AG09309 (cell line): ENCODE results near the gene PLEKHG2.

Experiments
- DNase-seq: peaks from one replicate; pipeline ENCODE4 v3.0.0-alpha.2; 2010; ENCODE audit warnings: low read depth
- H3K4me3 ChIP-seq: 2 replicates; pipeline ENCODE4 v1.5.1; 2011; ENCODE audit warnings: mild to moderate bottlenecking, low read depth, low read length, moderate library complexity; ENCODE audit not compliant: control insufficient read depth
- TF ChIP-seq, protein P1 (sequence below): IDR thresholded peaks from 2 replicates; pipeline ENCODE4 v1.5.1; 2011; ENCODE audit warnings: mild to moderate bottlenecking, low read depth, low read length, inconsistent platforms; ENCODE audit not compliant: insufficient read depth, control insufficient read depth; ENCODE audit errors: missing control alignments

Gene PLEKHG2

DNA sequence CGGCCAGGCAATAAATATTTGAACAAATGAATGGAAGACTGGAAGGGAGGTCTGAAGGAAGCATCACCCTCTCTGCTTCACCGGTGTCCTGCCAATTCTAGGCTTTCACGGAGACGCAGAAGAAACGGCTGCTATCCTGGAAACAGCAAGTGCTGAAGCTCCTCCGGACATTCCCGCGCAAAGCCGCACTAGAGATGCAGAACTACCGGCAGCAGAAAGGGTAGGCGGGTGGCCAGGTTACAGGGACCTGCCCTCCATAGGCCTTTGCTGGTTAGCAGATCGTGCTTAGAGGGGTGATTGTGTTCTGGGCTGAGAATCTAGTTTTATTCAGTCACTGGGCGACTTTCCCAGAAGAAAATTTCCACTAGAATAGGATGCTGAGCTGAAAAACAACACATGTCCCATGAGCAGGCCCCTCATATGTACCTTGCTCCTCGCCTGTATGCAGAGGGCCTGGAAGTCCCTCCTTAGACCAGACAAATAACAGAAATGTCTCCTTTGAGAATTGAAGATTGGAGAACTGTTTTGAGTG is 32.5 kb upstream of the PLEKHG2 start:
- DNase-seq, result no peak
- TF ChIP-seq, protein P1, sequence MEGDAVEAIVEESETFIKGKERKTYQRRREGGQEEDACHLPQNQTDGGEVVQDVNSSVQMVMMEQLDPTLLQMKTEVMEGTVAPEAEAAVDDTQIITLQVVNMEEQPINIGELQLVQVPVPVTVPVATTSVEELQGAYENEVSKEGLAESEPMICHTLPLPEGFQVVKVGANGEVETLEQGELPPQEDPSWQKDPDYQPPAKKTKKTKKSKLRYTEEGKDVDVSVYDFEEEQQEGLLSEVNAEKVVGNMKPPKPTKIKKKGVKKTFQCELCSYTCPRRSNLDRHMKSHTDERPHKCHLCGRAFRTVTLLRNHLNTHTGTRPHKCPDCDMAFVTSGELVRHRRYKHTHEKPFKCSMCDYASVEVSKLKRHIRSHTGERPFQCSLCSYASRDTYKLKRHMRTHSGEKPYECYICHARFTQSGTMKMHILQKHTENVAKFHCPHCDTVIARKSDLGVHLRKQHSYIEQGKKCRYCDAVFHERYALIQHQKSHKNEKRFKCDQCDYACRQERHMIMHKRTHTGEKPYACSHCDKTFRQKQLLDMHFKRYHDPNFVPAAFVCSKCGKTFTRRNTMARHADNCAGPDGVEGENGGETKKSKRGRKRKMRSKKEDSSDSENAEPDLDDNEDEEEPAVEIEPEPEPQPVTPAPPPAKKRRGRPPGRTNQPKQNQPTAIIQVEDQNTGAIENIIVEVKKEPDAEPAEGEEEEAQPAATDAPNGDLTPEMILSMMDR, result no peak
- H3K4me3 ChIP-seq, result no peak overlapping the region

DNA sequence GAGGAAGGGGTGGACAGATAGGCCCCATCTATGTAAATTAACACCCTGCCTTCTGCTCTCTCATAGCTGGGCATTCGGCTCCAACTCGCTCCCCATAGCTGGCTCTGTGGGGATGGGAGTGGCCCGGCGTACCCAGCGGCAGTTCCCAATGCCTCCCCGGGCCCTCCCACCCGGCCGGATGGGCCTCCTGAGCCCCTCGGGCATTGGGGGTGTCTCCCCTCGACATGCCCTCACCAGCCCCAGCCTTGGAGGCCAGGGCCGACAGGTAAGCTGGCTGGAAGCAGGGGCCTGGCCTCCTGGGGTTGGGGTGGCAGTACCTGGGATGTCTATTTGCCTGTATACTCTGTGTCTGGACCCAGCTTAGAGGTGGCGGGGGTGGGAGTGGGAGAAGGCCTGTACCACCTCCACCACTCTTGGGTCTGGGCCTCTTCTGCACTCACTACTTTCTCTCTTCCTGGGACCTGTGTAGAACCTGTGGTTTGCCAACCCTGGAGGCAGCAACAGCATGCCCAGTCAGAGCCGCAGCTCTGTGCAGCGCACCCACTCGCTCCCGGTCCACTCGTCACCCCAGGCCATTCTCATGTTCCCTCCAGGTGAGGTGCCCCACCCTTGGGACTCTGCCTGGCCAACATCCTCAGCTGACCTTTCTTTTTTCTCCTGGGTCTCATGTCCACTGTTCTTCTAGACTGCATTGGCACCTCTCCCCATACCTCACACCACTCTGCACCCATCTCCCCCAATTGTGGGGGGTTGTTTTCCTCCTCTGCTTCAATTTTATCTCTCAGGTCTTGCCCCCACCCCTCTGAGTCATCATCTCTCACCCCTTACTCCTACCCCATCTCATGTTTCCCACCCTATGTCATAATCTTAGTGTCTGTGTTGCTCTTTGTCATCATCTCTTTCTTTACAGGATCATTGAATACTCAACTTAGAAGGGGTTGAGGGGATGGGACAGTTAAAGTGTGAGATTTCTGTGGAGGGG is 31.7 kb upstream of the PLEKHG2 start:
- H3K4me3 ChIP-seq, result no peak overlapping the region
- DNase-seq, result no peak
- TF ChIP-seq, protein P1, result no peak

DNA sequence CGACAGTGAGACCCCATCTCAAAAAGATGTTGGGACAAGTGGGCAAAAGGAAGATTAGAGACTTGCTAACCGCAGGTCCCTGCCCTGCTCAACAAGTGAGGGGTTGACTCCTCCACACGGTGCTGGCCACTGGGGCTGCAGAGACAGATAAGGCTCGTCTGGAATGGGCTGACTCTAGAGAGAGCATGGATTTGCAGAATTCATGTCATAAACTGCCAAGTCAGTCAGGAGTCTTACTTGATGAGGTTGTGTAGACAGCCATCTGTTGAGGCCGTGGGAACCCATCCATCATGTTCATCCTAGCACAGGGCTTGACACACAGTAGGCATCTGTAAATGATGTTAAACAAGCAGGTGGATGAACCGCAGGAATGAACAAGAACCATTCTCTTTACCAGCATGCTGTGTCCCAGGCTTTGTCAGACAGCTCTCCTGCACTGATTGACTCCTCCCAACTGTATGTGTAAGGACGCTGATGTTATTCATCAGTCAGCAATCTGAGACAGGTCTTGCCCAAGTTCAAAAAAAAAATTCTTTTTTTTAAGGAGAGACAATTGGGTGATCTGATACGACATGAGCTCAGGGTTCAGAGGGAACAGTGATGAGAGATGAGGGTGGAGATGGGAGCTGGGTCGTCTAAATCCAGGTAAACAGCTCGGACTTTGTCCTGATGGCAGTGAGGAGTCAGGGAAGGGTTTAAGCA is 30.4 kb upstream of the PLEKHG2 start:
- no peak overlapping the region for H3K4me3 ChIP-seq
- no peak for DNase-seq
- TF ChIP-seq, protein P1, result no peak

DNA sequence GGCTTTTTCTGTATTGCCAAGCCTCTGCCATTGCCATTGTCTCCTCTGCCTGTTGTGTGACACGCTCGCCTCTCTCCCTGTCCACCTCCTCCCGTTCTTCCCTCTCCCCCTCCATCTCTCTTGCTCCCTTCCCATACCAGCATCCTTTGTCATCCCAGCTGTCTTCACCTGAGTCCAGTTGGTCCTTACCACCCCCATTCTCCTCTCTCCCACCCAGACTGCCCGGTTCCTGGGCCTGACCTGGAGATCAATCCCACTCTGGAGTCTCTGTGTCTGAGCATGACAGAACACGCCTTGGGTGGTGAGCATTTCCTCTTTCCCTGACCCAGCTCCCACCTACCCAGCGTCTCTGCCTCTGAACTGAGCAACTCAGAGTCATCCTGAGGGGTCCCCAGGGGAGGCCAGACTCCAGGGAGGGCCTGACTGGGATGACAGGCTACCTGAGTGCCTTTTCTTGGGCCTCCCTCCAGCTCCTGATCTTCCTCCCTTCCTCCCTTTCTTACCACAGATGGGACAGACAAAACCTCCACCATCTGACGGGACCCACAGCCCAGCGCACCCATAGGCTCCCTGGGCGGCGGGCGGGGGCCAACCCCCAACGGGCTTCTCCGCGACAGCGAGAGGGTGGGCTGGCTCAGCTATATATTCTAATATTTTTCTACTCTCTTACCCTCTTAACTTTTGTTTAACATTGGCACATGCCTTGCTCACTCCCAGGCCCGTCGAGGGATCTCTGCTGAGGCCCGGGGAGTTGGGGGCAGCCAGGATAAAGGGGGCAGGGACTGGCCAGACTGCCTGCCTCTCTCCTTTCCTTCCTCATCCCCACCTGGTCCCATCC is 29.3 kb upstream of the PLEKHG2 start:
- no peak overlapping the region for H3K4me3 ChIP-seq
- DNase-seq, result no peak
- TF ChIP-seq, protein P1, result no peak

GRCh38 chr19:39384839-39385568 is 27.5 kb upstream of the PLEKHG2 start:
- DNase-seq, result no peak
- no peak overlapping the region for H3K4me3 ChIP-seq
- TF ChIP-seq, protein P1, result no peak
